Activated CD8-positive, alpha-beta memory T cell treated with anti-CD3 and anti-CD28 coated beads, Interleukin-2, amount 10 ng/mL, durations not matched to agents 7 days and 5 days (primary cell): Measurements from ENCODE around the gene KCNJ16. TPM values are rescaled to one million over a fixed set of nuclear protein-coding genes. Genes with fewer than 3 reads are reported as not detected.

ENCODE experiments used
- ATAC-seq: fragments of 150-1000 bp; cut with Tn5 transposase; one replicate; pipeline ENCODE4 v1.10.0; 2021; ENCODE audit warnings: moderate library complexity
- CTCF ChIA-PET: fragments of 350-600 bp; sonication (Branson Sonifier 250); formaldehyde crosslinking; loops from one replicate; lab custom pipeline; 2021; ENCODE audit warnings: antibody characterized with exemption; lab: Charles Lee
- DNase-seq: peaks from one replicate; pipeline ENCODE4 v3.0.0-alpha.2; 2020
- H3K27ac Mint-ChIP-seq: one replicate; pipeline ENCODE4 v1.8.0; 2021; ENCODE audit warnings: mild to moderate bottlenecking, mixed read lengths
- H3K27me3 Mint-ChIP-seq: one replicate; pipeline ENCODE4 v1.8.0; 2021; ENCODE audit warnings: mixed read lengths
- H3K36me3 Mint-ChIP-seq: one replicate; pipeline ENCODE4 v1.8.0; 2021; ENCODE audit warnings: mild to moderate bottlenecking, mixed read lengths
- H3K4me1 Mint-ChIP-seq: one replicate; pipeline ENCODE4 v1.8.0; 2021; ENCODE audit warnings: mixed read lengths
- H3K4me3 Mint-ChIP-seq: one replicate; pipeline ENCODE4 v1.8.0; 2021; ENCODE audit warnings: mild to moderate bottlenecking, moderate library complexity, mixed read lengths
- H3K9me3 Mint-ChIP-seq: one replicate; pipeline ENCODE4 v1.8.0; 2022; ENCODE audit warnings: low read depth, mixed read lengths
- total RNA-seq, 2 experiments: library from RNA; stranded (reverse); gene quantifications; one replicate each; pipeline ENCODE4 v1.2.3, GENCODE V29; 2021

Gene KCNJ16
- total RNA-seq, 2 experiments from 2014 or later, result not detected

GRCh38 chr17:70184207-70184606 is 109.2 kb downstream of the KCNJ16 start:
- Mint-ChIP-seq H3K36me3 (no peaks in the 10 kb centered on the region), H3K27ac (no peak overlapping the region), H3K4me1 (no peaks in the 10 kb centered on the region), H3K27me3 (peaks cover 4% of the 10 kb centered on the region), H3K9me3 (no peaks in the 10 kb centered on the region), H3K4me3 (no peak overlapping the region)
- ATAC-seq (no peak), DNase-seq (no peak)
- CTCF ChIA-PET, result no interaction called here

GRCh38 chr17:70184770-70185169 is 109.7 kb downstream of the KCNJ16 start:
- CTCF ChIA-PET, result no interaction called here
- H3K27me3 Mint-ChIP-seq, result peaks cover 4% of the 10 kb centered on the region
- ATAC-seq, result no peak
- no peak overlapping the region for H3K27ac Mint-ChIP-seq
- H3K4me1 Mint-ChIP-seq, result no peaks in the 10 kb centered on the region
- no peaks in the 10 kb centered on the region for H3K9me3 Mint-ChIP-seq
- H3K4me3 Mint-ChIP-seq, result no peak overlapping the region
- no peak for DNase-seq
- H3K36me3 Mint-ChIP-seq, result no peaks in the 10 kb centered on the region

Other genes starting within 250 kb of the KCNJ16 start
- not detected for gene KCNJ2, start 94.3 kb downstream of the KCNJ16 start, total RNA-seq